GM08714 (cell line): ENCODE results near the gene DUSP16.

ENCODE experiments used
- H3K4me3 ChIP-seq: fragments of 200-500 bp; sonication (Bioruptor generic); 2 replicates; pipeline ENCODE4 v1.5.1; 2014; ENCODE audit warnings: mild to moderate bottlenecking, low read length, inconsistent platforms
- ZNF274 ChIP-seq: IDR thresholded peaks from 2 replicates; pipeline ENCODE4 v1.6.1; 2012; ENCODE audit warnings: mild to moderate bottlenecking, low read depth, low read length

Gene DUSP16

DNA sequence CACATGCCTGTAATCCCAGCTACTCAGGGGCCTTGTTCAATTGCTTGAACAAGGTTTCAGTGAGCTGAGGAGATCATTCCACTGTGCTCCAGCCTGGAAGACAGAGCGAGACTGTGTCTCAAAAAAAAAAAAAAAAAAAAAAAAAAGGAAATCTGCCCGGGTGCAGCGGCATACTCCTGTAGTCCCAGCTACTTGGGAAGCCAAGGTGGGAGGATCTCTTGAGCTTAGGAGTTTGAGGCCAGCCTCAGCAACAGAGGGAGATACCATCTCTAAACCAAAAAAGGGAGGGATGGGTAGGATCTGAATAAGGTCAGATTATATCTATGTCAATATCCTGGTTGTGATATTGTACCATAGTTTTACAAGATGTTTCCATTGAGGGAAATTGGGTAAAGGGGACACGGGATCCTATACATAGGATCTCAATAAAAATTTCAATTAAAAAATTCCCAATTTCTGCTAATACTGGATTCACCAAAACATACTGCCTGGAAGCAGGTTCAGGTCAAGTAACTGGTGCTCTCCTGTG is 129.4 kb downstream of the DUSP16 start:
- H3K4me3 ChIP-seq: no peak overlapping the region
- TF ChIP-seq ZNF274: no peak

DNA sequence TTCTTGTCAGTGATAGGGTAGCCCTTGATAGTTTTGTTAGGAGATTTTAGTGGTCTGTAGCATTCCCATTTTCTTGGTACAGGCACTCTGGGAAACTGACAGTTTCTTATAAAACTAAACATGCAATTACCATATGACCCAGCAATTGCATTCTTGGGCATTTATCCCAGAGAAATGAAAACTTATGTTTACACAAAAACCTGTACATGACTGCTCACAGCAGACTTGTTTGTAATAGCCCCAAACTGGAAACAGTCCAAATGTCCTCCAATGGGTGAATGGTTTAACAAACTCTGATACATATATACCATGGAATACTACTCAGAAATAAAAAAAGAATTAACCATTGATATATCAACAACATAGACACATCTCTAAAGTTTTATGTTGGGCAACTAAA is 130.3 kb downstream of the DUSP16 start:
- no peak overlapping the region for H3K4me3 ChIP-seq
- no peak for TF ChIP-seq ZNF274

DNA sequence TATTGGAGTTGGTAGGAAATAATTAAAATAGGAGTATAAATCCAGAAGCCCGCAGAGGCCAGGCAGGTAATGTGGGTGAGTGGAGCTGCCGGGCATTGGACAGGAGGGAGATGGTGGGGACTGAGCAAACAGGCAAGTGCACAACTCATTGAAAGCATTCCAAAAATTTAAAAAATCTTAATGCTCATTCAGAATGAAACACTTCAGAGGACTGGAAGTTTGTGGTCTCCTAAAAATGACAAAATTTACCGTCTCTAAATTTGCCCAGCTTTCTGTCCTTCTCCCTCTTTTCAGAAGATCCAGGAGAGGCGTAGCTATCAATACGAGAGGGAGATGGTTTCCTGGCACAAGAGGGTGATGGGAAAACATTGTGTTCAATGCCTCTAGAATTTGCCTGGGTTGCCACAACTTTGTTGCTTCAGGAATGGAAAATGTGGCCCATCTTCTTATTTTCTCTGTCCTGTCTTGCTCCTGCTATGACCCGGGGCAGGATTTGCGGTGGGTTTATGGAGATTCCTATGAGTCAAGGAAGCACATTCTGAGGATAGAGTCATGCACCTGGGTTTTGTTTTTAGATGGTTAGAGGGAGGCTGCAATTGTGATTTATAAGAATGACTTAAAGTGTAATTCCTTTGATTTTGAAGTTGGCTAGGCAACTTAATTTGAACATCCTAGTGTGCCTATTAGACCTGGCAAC is 133.6 kb downstream of the DUSP16 start:
- no peak for TF ChIP-seq ZNF274
- H3K4me3 ChIP-seq: no peak overlapping the region

DNA sequence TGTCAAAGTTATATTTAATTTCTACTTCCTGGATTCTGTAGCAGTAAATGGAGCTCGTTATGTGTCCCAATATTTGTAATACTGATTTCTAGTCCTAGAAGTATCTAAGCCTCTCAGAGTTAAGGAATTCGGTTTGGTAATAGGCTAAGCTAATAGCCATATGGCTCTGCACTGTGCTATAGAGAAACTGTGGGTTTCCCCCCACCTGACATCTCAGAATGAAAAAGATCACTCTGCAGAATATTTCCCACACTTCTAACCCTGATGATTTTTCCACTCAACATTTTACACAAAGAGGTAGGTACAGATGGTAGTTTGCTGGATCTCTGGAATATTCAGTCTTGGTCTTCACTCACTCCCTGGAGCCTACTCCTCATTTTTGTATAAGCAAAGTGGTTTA is 134.6 kb downstream of the DUSP16 start:
- H3K4me3 ChIP-seq: no peak overlapping the region

DNA sequence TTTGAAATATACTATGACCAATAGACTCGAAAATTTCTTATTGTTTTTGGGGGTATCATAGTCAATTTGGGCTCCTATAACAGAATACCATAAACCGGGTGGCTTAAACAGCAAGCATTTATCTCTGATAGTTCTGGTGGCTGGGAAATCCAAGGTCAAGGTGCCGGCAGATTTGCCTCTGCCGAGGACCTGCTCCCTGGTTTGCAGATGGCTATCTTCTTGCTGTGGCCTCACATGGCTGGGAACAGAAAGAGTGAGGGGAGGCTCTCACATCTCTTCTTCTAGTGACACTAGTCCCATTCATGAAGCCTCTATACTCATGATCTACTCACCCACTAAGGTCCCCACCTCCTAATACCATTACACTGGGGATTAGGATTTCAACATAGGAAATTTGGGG is 135.1 kb downstream of the DUSP16 start:
- no peak overlapping the region for H3K4me3 ChIP-seq
- no peak for TF ChIP-seq ZNF274

More for the DNA sequence above, 134.6 kb downstream of the DUSP16 start:
- TF ChIP-seq ZNF274: no peak

DNA sequence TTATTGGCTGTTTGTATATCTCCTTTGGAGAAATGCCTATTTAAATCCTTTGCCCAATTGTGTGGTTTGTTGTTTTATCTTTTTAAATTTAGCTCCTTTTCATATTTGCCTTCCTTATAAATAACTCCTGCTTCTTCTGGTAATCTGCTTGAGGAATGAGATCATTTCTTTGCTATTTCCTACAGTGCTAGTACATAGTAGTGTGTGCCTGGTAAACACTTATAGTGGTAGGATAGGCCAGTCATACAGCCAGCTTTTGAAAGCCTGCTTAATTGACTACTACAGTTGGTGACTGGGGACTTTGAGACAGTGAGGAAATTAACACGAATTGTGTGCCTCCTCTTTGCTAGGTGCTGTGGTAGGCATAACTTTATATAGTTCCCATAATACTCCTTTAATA is 137.0 kb downstream of the DUSP16 start:
- no peak overlapping the region for H3K4me3 ChIP-seq
- no peak for TF ChIP-seq ZNF274

DNA sequence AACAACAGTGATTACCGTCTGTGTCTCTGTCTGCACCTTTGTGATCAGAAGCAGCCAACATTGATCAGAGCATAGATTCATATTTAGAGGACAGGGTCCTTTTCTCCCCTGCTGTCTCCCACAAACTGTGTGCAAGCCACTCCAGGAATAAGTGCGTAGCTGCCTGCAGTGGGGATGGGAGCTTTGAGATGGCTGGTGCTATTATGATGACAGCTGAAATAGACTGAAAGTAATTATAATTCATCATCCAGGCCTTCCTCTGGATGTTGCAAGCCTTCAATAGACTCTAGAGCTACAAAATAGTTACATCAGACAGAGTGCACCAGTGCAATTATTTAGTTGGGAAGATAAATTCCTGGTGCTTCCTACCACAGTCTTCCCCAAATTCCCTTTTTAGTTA is 137.7 kb downstream of the DUSP16 start:
- no peak for TF ChIP-seq ZNF274
- no peak overlapping the region for H3K4me3 ChIP-seq
